NCI-H2196 (cell line): Measurements from ENCODE around the gene SHISAL2A.

ENCODE experiments used
- DNase-seq: peaks from one replicate; lab custom pipeline; 2025; ENCODE audit not compliant: unreplicated experiment; lab: John Stamatoyannopoulos, UW

SHISAL2A gene

DNA sequence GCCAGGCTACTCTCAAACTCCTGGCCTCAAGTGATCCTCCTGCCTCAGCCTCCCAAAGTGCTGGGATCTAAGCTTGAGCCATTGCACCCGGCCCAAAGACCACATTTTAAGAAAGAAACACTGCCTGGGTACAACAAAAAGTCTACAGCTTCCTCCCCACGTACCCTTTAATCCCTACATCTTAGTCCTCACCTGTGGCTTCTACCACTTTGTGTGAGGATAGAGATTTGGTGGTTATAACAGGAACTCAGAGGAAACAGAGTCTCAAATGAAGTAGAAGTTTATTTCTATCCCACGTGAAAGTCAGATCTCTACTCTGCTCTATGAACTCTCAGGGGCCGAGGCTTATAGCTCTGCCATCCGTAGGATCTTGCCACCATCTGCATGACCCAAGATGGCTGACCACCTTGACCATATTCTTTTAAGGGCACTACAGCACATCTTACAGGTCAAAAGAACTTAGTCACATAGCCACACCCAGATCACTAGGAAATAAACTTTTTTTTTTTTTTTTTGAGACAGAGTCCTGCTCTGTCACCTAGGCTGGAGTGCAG lies 17.4 kb upstream of the SHISAL2A start:
- DNase-seq, result no peak

- DNase-seq, result no peak
These were observed 11.0 kb upstream of the SHISAL2A start for GRCh38 chr1:52621950-52622349.

- no peak for DNase-seq
These were observed 9.2 kb upstream of the SHISAL2A start for GRCh38 chr1:52623812-52624211.

- no peak for DNase-seq
These were observed 5.9 kb upstream of the SHISAL2A start for GRCh38 chr1:52627028-52627427.

DNA sequence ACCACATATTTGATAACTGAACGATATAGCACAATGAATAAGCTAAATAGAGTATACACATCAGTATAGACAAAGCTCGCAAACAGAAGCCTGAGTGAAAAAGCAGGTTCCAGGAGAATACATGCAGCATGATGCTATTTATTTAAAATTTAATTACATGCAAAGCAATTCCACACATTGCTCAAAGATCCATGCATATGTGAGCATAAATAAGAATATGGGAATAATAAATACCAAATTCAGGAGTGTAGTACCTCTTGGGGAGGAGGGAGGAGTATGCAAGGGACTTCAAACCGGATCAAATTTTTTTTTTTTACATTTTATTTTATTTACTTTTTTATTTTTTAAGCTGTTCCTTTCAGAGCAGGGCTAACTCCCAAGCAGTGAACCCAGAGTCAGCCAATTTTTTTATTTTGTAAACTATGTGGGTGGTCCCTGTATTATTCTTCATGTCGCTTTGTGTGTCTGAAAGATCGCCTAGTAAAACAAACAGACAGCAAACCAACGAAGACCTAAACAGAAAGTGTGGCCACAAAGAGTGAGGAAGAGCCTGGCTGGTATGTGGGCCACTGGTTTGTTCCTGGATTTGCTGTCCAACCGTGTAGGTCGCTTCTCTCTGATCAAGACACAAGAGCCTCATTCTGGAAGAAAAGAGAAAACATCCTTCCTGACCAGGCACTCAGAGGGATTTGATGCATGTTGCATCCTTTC lies 4.2 kb upstream of the SHISAL2A start:
- no peak for DNase-seq

DNA sequence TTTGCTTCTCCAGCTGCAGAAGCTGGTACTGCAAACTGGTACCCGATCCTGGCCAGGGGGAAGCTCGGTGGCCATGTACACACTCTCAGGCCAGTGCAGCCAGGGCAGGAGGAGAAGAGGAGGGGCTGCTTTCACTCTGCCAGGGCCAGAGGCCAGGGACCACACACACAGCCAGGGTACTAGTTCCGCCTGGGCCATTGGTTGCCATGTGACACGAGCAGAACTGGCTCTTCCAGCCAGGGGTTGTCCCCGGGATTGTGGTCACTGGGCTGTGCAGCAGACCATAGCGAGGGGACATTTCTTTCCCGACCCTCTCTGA lies 3.7 kb upstream of the SHISAL2A start:
- no peak for DNase-seq

- no peak for DNase-seq
These were observed 3.3 kb upstream of the SHISAL2A start for GRCh38 chr1:52629667-52630066.

DNA sequence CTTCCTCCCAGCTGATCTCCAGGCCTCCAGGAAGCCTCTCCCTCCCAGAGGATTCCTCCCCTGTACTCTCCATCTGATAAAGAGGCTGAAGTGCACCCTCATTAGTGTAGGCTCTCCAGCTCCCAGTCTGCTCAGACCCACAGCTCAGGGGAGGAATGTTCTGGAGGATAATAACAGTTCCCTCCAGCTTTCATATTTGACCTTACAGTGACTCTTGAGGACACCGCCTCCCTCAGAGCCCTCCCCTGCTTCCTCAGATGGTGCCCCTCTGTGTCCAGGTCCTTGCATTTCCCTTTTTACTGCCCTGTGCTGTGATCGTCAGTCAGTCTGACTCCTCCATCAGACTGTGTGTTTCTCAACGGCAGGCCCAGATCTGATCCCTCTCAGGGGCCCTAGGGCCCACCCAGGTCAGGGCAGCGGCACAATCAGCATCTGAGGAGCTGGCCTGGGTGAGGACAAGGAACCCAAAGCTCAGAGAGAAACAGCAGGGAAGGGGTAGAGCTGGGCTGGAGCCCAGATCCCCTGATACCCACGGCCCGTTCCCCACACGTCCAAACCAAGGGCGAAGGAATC lies 1.1 kb upstream of the SHISAL2A start:
- DNase-seq, result no peak

- DNase-seq, result no peak
These were observed 355 bp downstream of the SHISAL2A start for GRCh38 chr1:52633291-52633754.

GRCh38 chr1:52634111-52634510 lies 1.1 kb downstream of the SHISAL2A start:
- no peak for DNase-seq

DNA sequence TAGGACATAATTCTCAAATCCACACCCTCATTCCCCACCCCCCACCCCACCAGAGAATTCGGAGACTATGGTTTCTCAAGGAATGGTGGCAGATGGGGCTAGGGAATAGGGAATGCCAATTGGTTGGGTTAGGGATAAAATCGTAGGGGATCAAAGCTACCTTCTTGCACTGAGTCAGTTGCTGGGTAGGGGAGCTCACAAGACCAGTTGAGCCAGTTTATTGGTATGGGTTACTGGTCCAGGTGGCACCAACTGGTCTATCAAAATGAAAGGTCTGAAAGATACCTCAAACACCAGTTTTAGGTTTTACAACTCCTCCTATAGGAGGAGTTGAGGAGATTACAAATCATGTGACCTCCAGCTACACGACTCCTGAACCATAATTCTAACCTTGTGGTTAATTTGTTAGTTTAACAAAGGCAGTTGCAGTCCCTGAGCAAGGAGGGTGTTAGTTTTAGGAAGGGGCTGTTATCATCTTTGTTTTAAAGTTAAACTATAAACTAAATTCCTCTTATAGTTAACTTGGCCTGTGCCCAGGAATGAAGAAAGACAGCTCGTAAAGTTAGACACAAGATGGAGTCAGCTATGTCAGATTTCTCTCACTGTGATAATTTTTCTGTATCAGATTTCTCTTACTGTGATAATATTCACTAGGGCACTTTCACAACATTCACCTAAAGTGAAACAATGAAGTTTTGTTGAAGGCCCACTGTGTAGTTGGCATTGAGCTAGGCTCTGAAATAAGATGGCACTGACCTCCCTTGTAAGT lies 2.5 kb downstream of the SHISAL2A start:
- DNase-seq, result no peak

- DNase-seq, result no peak
These were observed 4.0 kb downstream of the SHISAL2A start for GRCh38 chr1:52636721-52637695.

DNA sequence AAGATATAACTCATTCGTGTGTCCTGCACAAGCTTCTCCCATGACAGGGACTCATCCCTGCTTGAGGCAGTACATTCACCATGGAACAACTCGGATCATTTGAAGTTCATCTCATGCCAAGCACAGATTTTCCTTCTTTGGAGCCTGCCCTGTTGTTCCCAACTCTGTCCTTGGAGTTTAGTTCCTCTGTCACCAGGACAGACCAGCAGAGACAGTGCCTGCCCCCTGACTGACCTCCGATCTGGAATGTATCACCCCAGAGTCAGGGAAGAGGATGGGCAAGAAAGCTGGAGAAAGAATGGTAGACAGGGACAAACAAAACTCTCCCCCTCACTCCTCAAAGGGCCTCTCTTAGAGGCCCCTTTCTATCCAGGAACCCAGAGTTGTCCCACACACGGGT lies 5.0 kb downstream of the SHISAL2A start:
- DNase-seq, result no peak

DNA sequence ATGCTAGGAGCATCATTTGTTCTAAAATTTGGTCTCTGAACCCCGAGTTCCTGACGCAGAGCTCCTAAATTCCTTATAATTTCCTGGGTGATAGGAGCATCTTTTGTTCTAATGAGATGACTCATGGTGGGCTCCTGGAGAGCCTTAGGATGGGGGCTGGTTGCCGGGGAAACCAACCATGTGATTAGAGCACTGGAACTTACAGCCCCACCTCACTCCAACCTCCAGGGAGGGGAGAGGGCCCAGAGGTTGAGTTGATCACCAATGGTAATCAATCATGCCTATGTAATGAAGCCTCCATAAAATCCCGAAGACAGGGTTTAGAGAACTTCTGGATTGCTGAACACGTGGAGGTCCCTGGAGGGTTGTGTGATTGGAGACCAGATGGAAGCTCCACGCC lies 7.7 kb downstream of the SHISAL2A start:
- DNase-seq, result no peak

GRCh38 chr1:52641307-52641706 lies 8.3 kb downstream of the SHISAL2A start:
- no peak for DNase-seq

- no peak for DNase-seq
These were observed 12.3 kb downstream of the SHISAL2A start for GRCh38 chr1:52645261-52645660.

DNA sequence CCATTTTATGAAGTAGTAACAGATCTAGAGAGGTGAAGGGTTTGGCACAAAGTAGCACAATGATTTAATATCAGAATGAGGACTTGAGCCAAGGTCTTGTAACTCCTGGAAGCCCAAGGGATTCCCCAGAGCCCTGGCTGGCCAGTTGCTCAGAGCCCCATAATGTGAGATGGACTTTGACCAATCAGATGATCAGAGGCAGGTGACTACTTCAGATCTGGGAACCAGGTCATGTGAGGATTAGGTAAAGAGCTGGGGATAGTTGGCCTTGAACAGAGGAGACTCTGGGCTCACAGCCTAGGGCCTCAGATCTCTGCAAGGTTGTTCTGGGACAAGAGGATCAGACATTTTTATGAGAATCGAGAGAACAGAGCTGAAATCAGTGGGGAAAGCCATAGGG lies 18.9 kb downstream of the SHISAL2A start:
- DNase-seq, result no peak

- DNase-seq, result no peak
These were observed 20.4 kb downstream of the SHISAL2A start for GRCh38 chr1:52653207-52653849.

DNA sequence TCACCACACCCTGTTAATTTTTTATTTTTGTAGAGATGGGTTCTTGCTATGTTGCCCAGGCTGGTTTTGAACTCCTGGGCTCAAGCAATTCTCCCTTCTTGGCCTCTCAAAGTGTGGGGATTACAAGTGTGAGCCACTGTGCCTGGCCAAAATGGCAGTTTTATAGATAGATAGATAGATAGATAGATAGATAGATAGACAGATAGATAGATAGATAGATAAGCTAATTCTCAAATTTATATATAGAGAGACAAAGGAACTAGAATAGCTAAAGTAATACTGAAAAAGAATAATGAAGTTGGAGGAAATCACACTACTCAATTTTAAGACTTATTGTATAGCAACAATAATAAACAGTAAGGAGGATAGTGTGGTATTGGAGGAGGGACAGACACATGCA lies 21.1 kb downstream of the SHISAL2A start:
- no peak for DNase-seq

GRCh38 chr1:52657702-52658101 lies 24.7 kb downstream of the SHISAL2A start:
- no peak for DNase-seq
